IPS-11a (cell line): ENCODE measurements around the gene TBCK.
"Not testable (repeated sequence)": the region's sequence is repeated elsewhere in the genome, so short reads cannot be mapped to it uniquely, and the experiment has no call there.

Experiments used
- H3K4me3 ChIP-seq: one replicate; pipeline ENCODE4 v1.5.1; 2013; ENCODE audit warnings: low read depth, low read length, control low read depth

TBCK gene

GRCh38 chr4:106321814-106322213 is 5.8 kb upstream of the TBCK start:
- not testable (repeated sequence) for H3K4me3 ChIP-seq

GRCh38 chr4:106321168-106321567 is 5.2 kb upstream of the TBCK start:
- H3K4me3 ChIP-seq = not testable (repeated sequence)

DNA sequence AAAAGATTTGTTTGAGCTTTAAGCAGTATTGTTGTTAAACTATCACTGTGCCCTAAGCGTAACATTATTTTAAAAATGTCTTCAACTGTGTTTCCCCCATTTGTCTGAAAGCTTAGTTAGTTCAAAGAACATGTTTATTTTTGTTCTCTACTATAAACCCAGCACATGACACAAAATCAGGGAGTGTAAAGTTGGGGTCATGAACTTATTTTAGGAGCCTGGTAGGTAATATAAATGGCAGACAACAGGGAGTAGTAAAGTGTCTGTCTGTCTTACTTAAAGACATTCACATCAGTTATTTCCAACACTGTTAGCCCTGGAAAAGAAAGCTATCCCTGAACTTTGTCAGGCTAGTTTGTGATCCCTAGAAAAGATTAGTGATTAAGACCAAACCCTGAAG is 4.2 kb upstream of the TBCK start:
- no peak overlapping the region for H3K4me3 ChIP-seq

GRCh38 chr4:106318511-106318910 is 2.5 kb upstream of the TBCK start:
- no peak overlapping the region for H3K4me3 ChIP-seq

- H3K4me3 ChIP-seq = no peak overlapping the region
Observed at GRCh38 chr4:106317815-106318214, 1.8 kb upstream of the TBCK start.

DNA sequence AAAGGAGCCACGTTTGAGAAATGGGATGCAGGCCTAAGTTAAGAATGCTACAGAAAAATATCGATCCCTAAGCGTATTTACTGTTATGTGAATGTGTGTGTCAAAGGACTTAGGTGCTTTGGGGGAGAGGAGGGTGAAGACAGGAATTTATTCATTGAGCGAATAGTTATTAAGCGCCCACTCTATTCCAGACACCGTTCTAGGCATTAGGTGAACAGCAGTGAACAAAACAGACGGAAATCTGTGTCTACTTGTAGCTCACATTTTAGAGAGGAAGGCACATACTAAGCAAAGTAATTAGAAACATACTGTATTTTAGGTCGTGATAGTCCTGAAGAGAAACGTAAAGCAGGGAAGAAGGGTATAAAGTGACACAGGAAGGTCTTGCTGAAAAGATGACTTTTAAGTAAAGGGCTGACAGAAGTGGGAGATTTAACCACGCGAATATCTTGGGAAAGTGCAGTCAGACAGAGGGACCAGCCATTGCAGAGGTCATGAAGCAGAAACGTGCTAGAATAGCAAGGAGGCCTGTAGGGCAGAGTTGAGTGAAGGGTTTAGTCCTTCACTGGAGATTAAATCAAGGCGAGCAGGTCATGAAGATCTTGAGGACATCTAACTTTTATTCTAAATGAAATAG is 882 bp upstream of the TBCK start:
- peak overlapping the region; percentile 99 for H3K4me3 ChIP-seq

GRCh38 chr4:106315476-106315967 is 487 bp downstream of the TBCK start:
- peak overlapping the region; percentile 99 for H3K4me3 ChIP-seq

DNA sequence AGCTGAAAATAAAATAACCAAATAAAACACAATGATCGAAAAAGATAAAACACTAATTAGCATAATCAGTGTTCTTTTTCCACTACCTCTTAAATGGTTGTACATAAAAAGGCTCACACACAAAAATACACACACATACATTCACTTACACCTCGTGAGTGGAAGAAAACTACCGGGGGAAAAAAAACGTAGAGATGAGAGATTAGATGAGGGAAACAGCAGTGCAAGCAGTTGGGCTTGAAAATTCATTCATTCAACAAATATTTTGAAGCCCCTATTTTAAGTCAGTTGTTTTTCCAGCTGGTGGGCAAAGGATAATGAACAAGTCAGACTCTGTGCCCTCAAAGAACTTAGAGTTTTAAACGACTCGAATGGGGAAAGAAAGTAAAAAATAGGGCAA is 1.0 kb downstream of the TBCK start:
- H3K4me3 ChIP-seq = peak overlapping the region; percentile 99

DNA sequence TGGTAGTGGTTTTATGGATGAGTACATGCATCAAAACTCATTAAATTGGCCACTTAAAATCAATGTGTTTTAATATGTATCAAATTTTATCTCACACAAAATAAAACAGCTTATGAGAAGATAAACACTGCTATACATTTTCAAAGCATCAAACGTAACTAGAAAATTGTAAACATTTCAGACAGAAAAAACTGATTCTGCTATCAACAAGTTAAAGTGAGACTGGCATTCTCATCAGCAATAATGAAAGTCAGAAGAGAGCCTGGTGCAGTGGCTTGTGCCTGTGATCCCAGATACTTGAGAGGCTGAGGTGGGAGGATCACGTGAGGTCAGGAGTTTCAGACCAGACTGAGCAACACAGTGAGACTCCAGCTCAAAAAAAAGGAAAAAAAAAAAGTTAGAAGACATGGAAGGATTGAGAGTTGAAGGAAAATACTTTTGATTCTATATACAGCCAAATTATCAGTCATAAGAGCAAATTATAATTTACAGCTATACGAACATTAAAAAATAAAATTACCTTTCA is 2.9 kb downstream of the TBCK start:
- H3K4me3 ChIP-seq = no peak overlapping the region

- H3K4me3 ChIP-seq = no peak overlapping the region
Observed at GRCh38 chr4:106312377-106312776, 3.6 kb downstream of the TBCK start.

- no peak overlapping the region for H3K4me3 ChIP-seq
Observed at GRCh38 chr4:106306561-106306960, 9.4 kb downstream of the TBCK start.

GRCh38 chr4:106305435-106306055 is 10.5 kb downstream of the TBCK start:
- H3K4me3 ChIP-seq = no peak overlapping the region

DNA sequence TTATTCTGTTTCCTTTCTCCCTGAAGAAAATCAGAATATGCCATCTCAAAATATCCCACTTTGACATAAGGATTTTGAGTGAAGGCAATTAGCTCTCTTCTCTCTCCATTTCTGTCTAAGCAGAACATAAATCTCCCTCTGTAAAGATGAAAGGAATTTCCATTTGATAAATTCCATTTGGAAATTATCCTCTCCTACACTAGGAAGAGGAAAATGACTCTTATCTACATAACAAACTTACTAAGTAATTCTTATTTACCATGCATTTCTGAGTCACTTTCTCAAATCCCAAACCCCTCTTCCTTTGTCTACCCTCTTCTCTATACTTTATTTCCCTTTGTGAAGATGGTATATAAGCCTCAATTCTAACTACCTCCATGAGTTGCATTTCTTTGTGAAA is 11.4 kb downstream of the TBCK start:
- no peak overlapping the region for H3K4me3 ChIP-seq

- no peak overlapping the region for H3K4me3 ChIP-seq
Observed at GRCh38 chr4:106303548-106304281, 12.3 kb downstream of the TBCK start.

DNA sequence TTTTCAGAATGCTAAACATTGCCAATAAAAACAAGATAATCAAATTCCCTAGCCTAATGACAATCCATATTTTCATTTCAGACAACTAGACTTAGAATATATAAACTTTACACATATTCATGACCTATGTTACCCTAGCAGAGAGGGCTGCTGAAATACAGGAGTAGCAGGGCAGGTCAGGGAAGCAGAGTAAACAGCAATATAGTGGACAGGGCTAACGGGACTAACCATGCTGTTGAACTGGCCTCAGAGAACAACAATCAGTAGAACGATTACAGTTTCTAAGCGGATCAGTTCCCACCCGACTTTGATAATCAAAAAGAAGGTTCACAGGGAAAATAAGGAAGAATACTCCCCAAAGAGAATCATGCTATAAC is 14.0 kb downstream of the TBCK start:
- H3K4me3 ChIP-seq = no peak overlapping the region

DNA sequence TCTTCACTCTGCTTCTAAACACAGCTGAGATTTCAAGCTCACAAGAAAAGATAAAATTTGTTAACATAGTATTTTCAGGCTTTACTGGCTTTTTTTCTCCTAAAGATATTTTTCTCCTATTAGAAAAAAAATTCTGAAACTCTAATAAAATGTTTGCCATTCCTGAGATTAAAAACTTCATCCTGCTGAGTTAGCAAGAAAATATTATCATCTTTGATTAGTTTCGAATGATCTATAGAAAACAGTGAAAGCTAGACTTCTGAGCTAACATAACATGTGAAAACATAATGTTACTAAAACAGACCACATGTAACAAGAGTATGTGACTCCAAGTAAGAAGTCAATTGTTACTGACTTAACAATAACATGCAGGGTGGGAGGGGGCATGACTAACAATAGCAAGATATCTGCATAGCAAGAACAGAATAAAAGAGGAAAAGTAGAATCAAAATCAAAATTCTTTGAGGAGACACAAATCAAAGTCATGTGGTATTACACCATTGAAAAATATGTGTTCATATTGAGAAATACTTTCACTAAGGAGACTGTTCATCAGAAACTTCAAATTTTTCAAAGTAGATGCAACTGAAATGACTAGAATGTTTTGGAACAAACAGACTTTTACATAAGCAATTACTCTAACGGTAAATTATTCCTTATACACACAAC is 14.5 kb downstream of the TBCK start:
- no peak overlapping the region for H3K4me3 ChIP-seq

- H3K4me3 ChIP-seq = no peak overlapping the region
Observed at GRCh38 chr4:106299977-106300376, 16.0 kb downstream of the TBCK start.

DNA sequence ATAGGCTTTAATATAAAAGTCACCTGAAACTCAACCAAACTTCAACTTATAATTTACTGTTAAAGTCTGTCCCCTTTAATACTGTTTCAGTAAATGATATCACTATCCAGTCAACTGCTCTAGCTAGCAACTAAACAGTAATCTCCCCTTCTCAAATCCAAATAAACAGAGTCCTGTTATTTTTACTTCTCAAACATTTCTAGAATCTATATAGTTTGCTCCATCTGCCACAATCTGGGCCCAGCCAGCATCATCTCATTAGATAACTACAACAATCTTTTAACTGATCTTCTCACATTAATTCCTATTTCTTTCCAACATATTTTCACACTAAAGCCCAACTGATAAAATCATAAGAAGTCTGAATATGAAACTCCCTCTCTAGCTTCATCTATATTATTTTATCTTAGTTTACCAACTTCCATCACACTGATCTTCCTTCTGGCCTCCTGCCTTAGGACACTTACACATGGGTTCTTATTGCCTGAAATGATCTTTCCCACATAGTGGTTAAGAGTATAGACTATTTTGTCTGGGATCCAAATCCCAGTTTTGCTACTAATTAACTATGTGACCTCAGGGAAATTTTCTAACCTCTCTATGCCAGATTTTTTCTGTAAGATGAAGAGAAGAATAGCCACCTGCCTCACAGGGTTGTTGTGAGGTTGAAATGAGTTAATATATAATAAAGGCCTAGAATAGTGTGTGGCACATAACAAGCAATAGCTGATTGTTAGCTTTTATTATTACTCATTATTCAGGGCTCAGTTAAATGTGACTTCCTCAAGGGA is 18.6 kb downstream of the TBCK start:
- H3K4me3 ChIP-seq = no peak overlapping the region

- no peak overlapping the region for H3K4me3 ChIP-seq
Observed at GRCh38 chr4:106294062-106294461, 21.9 kb downstream of the TBCK start.

DNA sequence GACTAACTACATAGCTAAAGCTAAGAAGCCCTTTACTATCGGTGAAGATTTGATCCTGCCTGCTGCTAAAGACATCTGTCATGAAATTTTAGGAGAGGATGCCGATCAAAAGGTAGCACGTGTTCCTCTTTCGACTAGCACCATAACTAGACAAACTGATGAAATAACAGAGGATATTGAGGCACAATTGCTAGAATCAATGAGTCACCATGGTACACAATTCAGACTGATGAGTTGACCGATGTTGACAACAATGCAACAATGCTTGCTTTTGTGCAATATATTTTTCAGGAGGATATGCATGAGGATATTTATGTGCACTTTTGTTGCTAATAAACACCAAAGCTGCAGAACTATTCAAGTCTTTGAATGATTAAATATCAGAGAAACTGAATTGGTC is 24.3 kb downstream of the TBCK start:
- no peak overlapping the region for H3K4me3 ChIP-seq

GRCh38 chr4:106289737-106290136 is 26.3 kb downstream of the TBCK start:
- no peak overlapping the region for H3K4me3 ChIP-seq
